AG04449 (cell line): ENCODE results near the gene JMJD1C.
A peak's percentile ranks its signal among the peaks of the same experiment; 100 is the strongest.

Experiments
- CTCF ChIA-PET: fragments of 350-600 bp; formaldehyde crosslinking; extraction: SDS; loops from one replicate; lab custom pipeline; 2021; ENCODE audit warnings: antibody characterized with exemption; lab: Yijun Ruan, JAX
- POLR2A ChIA-PET: fragments of 400-600, 350-600 bp; formaldehyde crosslinking; extraction: SDS; loops from one replicate; lab custom pipeline; 2020; ENCODE audit warnings: antibody characterized with exemption, inconsistent platforms; lab: Yijun Ruan, JAX
- DNase-seq: peaks from one replicate; pipeline ENCODE4 v3.0.0-alpha.2; 2010; ENCODE audit warnings: low read depth, low spot score
- H3K4me3 ChIP-seq: 2 replicates; pipeline ENCODE4 v1.5.1; 2011; ENCODE audit warnings: low read depth, mild to moderate bottlenecking, control low read depth, low read length
- TF ChIP-seq, protein P1 (sequence below): IDR thresholded peaks from one replicate; pipeline ENCODE4 v1.5.1; 2011; ENCODE audit warnings: mild to moderate bottlenecking, moderate library complexity, low read length, control low read depth, inconsistent platforms; ENCODE audit not compliant: insufficient read depth; ENCODE audit errors: missing control alignments

The JMJD1C gene

GRCh38 chr10:63132651-63133055 is 333.1 kb downstream of the JMJD1C start:
- peak overlapping the region; percentile 82 for H3K4me3 ChIP-seq
- POLR2A ChIA-PET: interaction anchor here (0.7 to 2.4 kb wide), 6 partner anchors 14 to 549 kb away, joined by 3 to 9 read pairs (median 4); no protein-coding TSS in a partner anchor
- CTCF ChIA-PET: interaction anchor here (0.7 to 2.4 kb wide), 8 partner anchors 13 to 539 kb away, joined by 3 to 12 read pairs (median 4); no protein-coding TSS in a partner anchor
- TF ChIP-seq, protein P1, sequence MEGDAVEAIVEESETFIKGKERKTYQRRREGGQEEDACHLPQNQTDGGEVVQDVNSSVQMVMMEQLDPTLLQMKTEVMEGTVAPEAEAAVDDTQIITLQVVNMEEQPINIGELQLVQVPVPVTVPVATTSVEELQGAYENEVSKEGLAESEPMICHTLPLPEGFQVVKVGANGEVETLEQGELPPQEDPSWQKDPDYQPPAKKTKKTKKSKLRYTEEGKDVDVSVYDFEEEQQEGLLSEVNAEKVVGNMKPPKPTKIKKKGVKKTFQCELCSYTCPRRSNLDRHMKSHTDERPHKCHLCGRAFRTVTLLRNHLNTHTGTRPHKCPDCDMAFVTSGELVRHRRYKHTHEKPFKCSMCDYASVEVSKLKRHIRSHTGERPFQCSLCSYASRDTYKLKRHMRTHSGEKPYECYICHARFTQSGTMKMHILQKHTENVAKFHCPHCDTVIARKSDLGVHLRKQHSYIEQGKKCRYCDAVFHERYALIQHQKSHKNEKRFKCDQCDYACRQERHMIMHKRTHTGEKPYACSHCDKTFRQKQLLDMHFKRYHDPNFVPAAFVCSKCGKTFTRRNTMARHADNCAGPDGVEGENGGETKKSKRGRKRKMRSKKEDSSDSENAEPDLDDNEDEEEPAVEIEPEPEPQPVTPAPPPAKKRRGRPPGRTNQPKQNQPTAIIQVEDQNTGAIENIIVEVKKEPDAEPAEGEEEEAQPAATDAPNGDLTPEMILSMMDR: no peak
- DNase-seq: no peak

GRCh38 chr10:63129888-63130287 is 335.9 kb downstream of the JMJD1C start:
- TF ChIP-seq, protein P1: no peak
- ChIA-PET CTCF (no interaction called here), POLR2A (interaction anchor here (0.6 kb wide), 1 partner anchor 10 kb away, joined by 3 read pairs; no protein-coding TSS in a partner anchor)
- no peak overlapping the region for H3K4me3 ChIP-seq
- DNase-seq: no peak

DNA sequence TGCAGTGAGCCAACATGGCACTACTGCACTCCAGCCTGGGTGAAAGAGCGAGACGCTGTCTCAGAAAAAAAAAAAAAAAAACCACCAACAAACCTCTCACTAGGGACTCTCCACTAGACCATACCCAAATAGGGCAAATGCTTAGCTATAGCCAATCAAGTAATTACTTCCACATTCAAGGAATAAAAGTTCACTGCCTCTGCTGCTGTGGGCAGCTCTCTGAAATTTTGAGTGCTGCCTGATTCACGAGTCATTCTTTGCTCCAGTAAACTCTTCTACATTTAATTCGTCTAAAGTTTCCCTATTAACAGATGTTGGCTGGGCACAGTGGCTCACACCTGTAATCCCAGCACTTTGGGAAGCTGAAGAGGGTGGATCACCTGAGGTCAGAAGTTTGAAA is 337.3 kb downstream of the JMJD1C start:
- TF ChIP-seq, protein P1: no peak
- H3K4me3 ChIP-seq: no peak overlapping the region
- peak; percentile 36 for DNase-seq
- ChIA-PET POLR2A (interaction anchor here (0.6 kb wide), 1 partner anchor 22 kb away, joined by 5 read pairs; no protein-coding TSS in a partner anchor), CTCF (no interaction called here)

- CTCF ChIA-PET: no interaction called here
- POLR2A ChIA-PET: no interaction called here
- H3K4me3 ChIP-seq: no peak overlapping the region
Measured at GRCh38 chr10:63125459-63125858, 340.3 kb downstream of the JMJD1C start.

DNA sequence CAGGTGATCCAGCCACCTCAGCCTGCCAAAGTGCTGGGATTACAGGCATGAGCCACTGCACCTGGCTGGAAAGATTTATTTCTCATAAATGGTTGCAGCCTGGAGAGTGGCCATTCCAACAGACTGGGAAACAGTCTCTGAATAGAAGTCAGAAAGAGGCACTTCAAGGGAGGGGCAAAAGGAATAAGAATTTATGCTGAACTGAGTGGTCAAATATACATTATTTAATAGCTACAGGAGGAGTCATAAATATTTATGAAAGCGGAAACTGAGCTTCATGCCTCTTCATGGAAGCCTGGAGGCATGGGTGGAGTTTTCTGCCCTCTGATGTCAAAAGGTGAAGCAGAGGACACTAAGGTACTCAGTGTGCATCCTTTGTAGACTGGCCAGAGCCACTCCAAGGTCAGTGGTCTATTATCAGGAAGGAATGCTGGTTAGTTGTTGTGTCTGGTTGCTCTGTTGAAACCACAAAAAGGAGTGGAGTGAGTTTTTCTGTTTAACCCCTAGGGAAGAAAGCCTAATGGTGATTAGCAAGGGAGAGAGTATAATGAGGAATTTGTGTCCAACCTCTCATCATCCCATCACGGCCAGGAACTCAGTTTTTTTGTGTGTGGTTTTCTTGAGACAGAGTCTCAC is 341.9 kb downstream of the JMJD1C start:
- TF ChIP-seq, protein P1: no peak
- DNase-seq: no peak
- no peak overlapping the region for H3K4me3 ChIP-seq
- POLR2A ChIA-PET: no interaction called here
- CTCF ChIA-PET: no interaction called here

More at GRCh38 chr10:63125459-63125858, 340.3 kb downstream of the JMJD1C start:
- TF ChIP-seq, protein P1: no peak
- DNase-seq: no peak

GRCh38 chr10:63120554-63120953 is 345.2 kb downstream of the JMJD1C start:
- TF ChIP-seq, protein P1: no peak
- CTCF ChIA-PET: interaction anchor here (1.4 kb wide), 1 partner anchor 11 kb away, joined by 3 read pairs; no protein-coding TSS in a partner anchor
- DNase-seq: peak; percentile 76
- POLR2A ChIA-PET: interaction anchor here (0.6 kb wide), 1 partner anchor 145 kb away, joined by 3 read pairs; no protein-coding TSS in a partner anchor
- H3K4me3 ChIP-seq: no peak overlapping the region
